SH-SY5Y (cell line): ENCODE measurements around the gene CPA2.

Experiments used
- GATA2 ChIP-seq: IDR thresholded peaks from 2 replicates; pipeline ENCODE4 v1.6.1; 2011; ENCODE audit warnings: mild to moderate bottlenecking, low read depth, low read length
- GATA3 ChIP-seq: IDR thresholded peaks from 2 replicates; pipeline ENCODE4 v1.6.1; 2011; ENCODE audit warnings: low read depth, mild to moderate bottlenecking, low read length, moderate library complexity

- TF ChIP-seq GATA2 (peak; percentile 46), GATA3 (no peak)
Measured at GRCh38 chr7:130329681-130330080, 63.0 kb downstream of the CPA2 start.
